GM18526 (cell line): ENCODE measurements around the gene SMARCD1.

Experiments
- POLR2A ChIP-seq: IDR thresholded peaks from 3 replicates; pipeline ENCODE4 v1.6.1; 2011; ENCODE audit not compliant: insufficient read length; ENCODE audit errors: extremely low read depth

SMARCD1 gene

GRCh38 chr12:50085615-50086072, 502 bp downstream of the SMARCD1 start:
- no peak for TF ChIP-seq POLR2A

- no peak for TF ChIP-seq POLR2A
These were observed 1.0 kb downstream of the SMARCD1 start for GRCh38 chr12:50086148-50086547.

GRCh38 chr12:50087151-50087550, 2.0 kb downstream of the SMARCD1 start:
- no peak for TF ChIP-seq POLR2A

- no peak for TF ChIP-seq POLR2A
These were observed 2.9 kb downstream of the SMARCD1 start for GRCh38 chr12:50087995-50088394.

- no peak for TF ChIP-seq POLR2A
These were observed 3.6 kb downstream of the SMARCD1 start for GRCh38 chr12:50088577-50089335.

GRCh38 chr12:50089730-50090129, 4.6 kb downstream of the SMARCD1 start:
- TF ChIP-seq POLR2A = no peak

- TF ChIP-seq POLR2A = no peak
These were observed 5.2 kb downstream of the SMARCD1 start for GRCh38 chr12:50090391-50090790.

GRCh38 chr12:50097952-50098351, 12.8 kb downstream of the SMARCD1 start:
- no peak for TF ChIP-seq POLR2A

- TF ChIP-seq POLR2A = no peak
These were observed 14.3 kb downstream of the SMARCD1 start for GRCh38 chr12:50099302-50100008.

- no peak for TF ChIP-seq POLR2A
These were observed 15.4 kb downstream of the SMARCD1 start for GRCh38 chr12:50100561-50100960.

GRCh38 chr12:50101663-50102062, 16.5 kb downstream of the SMARCD1 start:
- TF ChIP-seq POLR2A = no peak

- TF ChIP-seq POLR2A = no peak
These were observed 17.0 kb downstream of the SMARCD1 start for GRCh38 chr12:50102131-50102531.

- no peak for TF ChIP-seq POLR2A
These were observed 17.6 kb downstream of the SMARCD1 start for GRCh38 chr12:50102646-50103309.

GRCh38 chr12:50103351-50103750, 18.2 kb downstream of the SMARCD1 start:
- no peak for TF ChIP-seq POLR2A

- TF ChIP-seq POLR2A = no peak
These were observed 18.7 kb downstream of the SMARCD1 start, which contains the start of gene GPD1 for GRCh38 chr12:50103767-50104321. TSS of gene GPD1 (plus strand) at chr12:50104008. CDS start at chr12:50104051, 43 bp downstream.
